ENCODE data around the gene VIPR2.
"Not testable (repeated sequence)": the region's sequence is repeated elsewhere in the genome, so short reads cannot be mapped to it uniquely, and the experiment has no call there.

The VIPR2 gene

GRCh38 chr7:159103382-159104187 is 41.1 kb downstream of the VIPR2 start:
- Histone ChIP-seq H3K9me3 (ENCODE audit: control insufficient read depth, insufficient read depth, low read length) (peaks cover 15% of the 10 kb centered on the region; the same call in 1 of the 2 replicates), H3K27me3 (ENCODE audit: control insufficient read depth, low read length) (peaks cover 4% of the 10 kb centered on the region; the same call in 1 of the 2 replicates), H3F3A (ENCODE audit: control insufficient read depth, insufficient read depth) (no peaks in the 10 kb centered on the region), H3K36me3 (ENCODE audit: control insufficient read depth, low read length) (no peaks in the 10 kb centered on the region), H3K4me3 (ENCODE audit: low read length) (no peak overlapping the region), H3K4me1 (ENCODE audit: control insufficient read depth, low read length) (no peaks in the 10 kb centered on the region), H3K79me2 (ENCODE audit: control insufficient read depth, low read length) (no peaks in the 10 kb centered on the region), H3K4me2 (ENCODE audit: low read length) (no peak overlapping the region), H3K9me2 (replicated peaks; ENCODE audit: control insufficient read depth, low read length) (no peaks in the 10 kb centered on the region), H4K20me1 (ENCODE audit: control insufficient read depth, insufficient read depth, low read depth, low read length) (no peaks in the 10 kb centered on the region), H3K27ac (ENCODE audit: low read depth, low read length) (no peak overlapping the region)
- TF ChIP-seq EZH2phosphoT487 (IDR thresholded peaks at IDR 0.05; ENCODE audit: borderline replicate concordance, low read length) (no peak), CTCF (IDR thresholded peaks at IDR 0.05; ENCODE audit: low read depth, low read length, poor library complexity, severe bottlenecking) (no peak)

GRCh38 chr7:159102681-159103381 is 41.8 kb downstream of the VIPR2 start:
- Histone ChIP-seq H3K4me1 (ENCODE audit: control insufficient read depth, low read length) (no peaks in the 10 kb centered on the region), H3K27ac (ENCODE audit: low read depth, low read length) (no peak overlapping the region), H3K9me3 (ENCODE audit: control insufficient read depth, insufficient read depth, low read length) (peaks cover 15% of the 10 kb centered on the region; the same call in 1 of the 2 replicates), H3K27me3 (ENCODE audit: control insufficient read depth, low read length) (peaks cover 4% of the 10 kb centered on the region; the same call in 1 of the 2 replicates), H3K79me2 (ENCODE audit: control insufficient read depth, low read length) (no peaks in the 10 kb centered on the region), H4K20me1 (ENCODE audit: control insufficient read depth, insufficient read depth, low read depth, low read length) (no peaks in the 10 kb centered on the region), H3F3A (ENCODE audit: control insufficient read depth, insufficient read depth) (no peaks in the 10 kb centered on the region), H3K4me2 (ENCODE audit: low read length) (no peak overlapping the region), H3K9me2 (replicated peaks; ENCODE audit: control insufficient read depth, low read length) (no peaks in the 10 kb centered on the region), H3K4me3 (ENCODE audit: low read length) (no peak overlapping the region), H3K36me3 (ENCODE audit: control insufficient read depth, low read length) (no peaks in the 10 kb centered on the region)
- TF ChIP-seq EZH2phosphoT487 (IDR thresholded peaks at IDR 0.05; ENCODE audit: borderline replicate concordance, low read length): no peak
- TF ChIP-seq CTCF (IDR thresholded peaks at IDR 0.05; ENCODE audit: low read depth, low read length, poor library complexity, severe bottlenecking): no peak

- not testable (repeated sequence) for H3K36me3 ChIP-seq (ENCODE audit: control insufficient read depth, low read length); H3K4me1 ChIP-seq (ENCODE audit: control insufficient read depth, low read length); H3K9me2 ChIP-seq (replicated peaks; ENCODE audit: control insufficient read depth, low read length); H3K4me3 ChIP-seq (ENCODE audit: low read length); H3F3A ChIP-seq (ENCODE audit: control insufficient read depth, insufficient read depth); H3K27ac ChIP-seq (ENCODE audit: low read depth, low read length); H3K79me2 ChIP-seq (ENCODE audit: control insufficient read depth, low read length); H4K20me1 ChIP-seq (ENCODE audit: control insufficient read depth, insufficient read depth, low read depth, low read length); H3K27me3 ChIP-seq (ENCODE audit: control insufficient read depth, low read length); H3K4me2 ChIP-seq (ENCODE audit: low read length)
- peaks cover 15% of the 10 kb centered on the region; the same call in 1 of the 2 replicates for H3K9me3 ChIP-seq (ENCODE audit: control insufficient read depth, insufficient read depth, low read length)
Measured at GRCh38 chr7:159101661-159102091, 43.0 kb downstream of the VIPR2 start.

- not testable (repeated sequence) for H3K36me3 ChIP-seq (ENCODE audit: control insufficient read depth, low read length); H3K27me3 ChIP-seq (ENCODE audit: control insufficient read depth, low read length); H3K79me2 ChIP-seq (ENCODE audit: control insufficient read depth, low read length); H3F3A ChIP-seq (ENCODE audit: control insufficient read depth, insufficient read depth); H3K4me1 ChIP-seq (ENCODE audit: control insufficient read depth, low read length); H3K4me2 ChIP-seq (ENCODE audit: low read length); H4K20me1 ChIP-seq (ENCODE audit: control insufficient read depth, insufficient read depth, low read depth, low read length); H3K9me2 ChIP-seq (replicated peaks; ENCODE audit: control insufficient read depth, low read length); H3K4me3 ChIP-seq (ENCODE audit: low read length); H3K27ac ChIP-seq (ENCODE audit: low read depth, low read length)
- H3K9me3 ChIP-seq (ENCODE audit: control insufficient read depth, insufficient read depth, low read length): peaks cover 15% of the 10 kb centered on the region; the same call in 1 of the 2 replicates
Measured at GRCh38 chr7:159101083-159101395, 43.6 kb downstream of the VIPR2 start.

- not testable (repeated sequence) for H3K79me2 ChIP-seq (ENCODE audit: control insufficient read depth, low read length); H3K27ac ChIP-seq (ENCODE audit: low read depth, low read length); H3K4me1 ChIP-seq (ENCODE audit: control insufficient read depth, low read length); H4K20me1 ChIP-seq (ENCODE audit: control insufficient read depth, insufficient read depth, low read depth, low read length); H3K4me3 ChIP-seq (ENCODE audit: low read length); H3K27me3 ChIP-seq (ENCODE audit: control insufficient read depth, low read length); H3K36me3 ChIP-seq (ENCODE audit: control insufficient read depth, low read length); H3F3A ChIP-seq (ENCODE audit: control insufficient read depth, insufficient read depth); H3K4me2 ChIP-seq (ENCODE audit: low read length); H3K9me2 ChIP-seq (replicated peaks; ENCODE audit: control insufficient read depth, low read length)
- peaks cover 15% of the 10 kb centered on the region; the same call in 1 of the 2 replicates for H3K9me3 ChIP-seq (ENCODE audit: control insufficient read depth, insufficient read depth, low read length)
Measured at GRCh38 chr7:159100281-159101082, 44.2 kb downstream of the VIPR2 start.
